IMR-90 (cell line): Measurements from ENCODE around the gene TET1. TPM values are rescaled to one million over a fixed set of nuclear protein-coding genes. Genes with fewer than 3 reads are reported as not detected.
"Not testable (repeated sequence)": the region's sequence is repeated elsewhere in the genome, so short reads cannot be mapped to it uniquely, and the experiment has no call there.

Experiments used
- ATAC-seq: fragments of 200-7000 bp; cut with Tn5 transposase; 2 replicates; pipeline ENCODE4 v1.9.1; 2020; ENCODE audit warnings: low read depth, mild to moderate bottlenecking, moderate library complexity
- BruUV-seq: library from RNA; stranded (reverse); fragments of 400-500 nt; replicated peaks from 2 replicates; lab custom pipeline; 2021; lab: Mats Ljungman, UMichigan
- CTCF ChIA-PET: fragments of 300-600 bp; formaldehyde crosslinking; extraction: SDS; loops from one replicate; lab custom pipeline; 2021; ENCODE audit warnings: antibody characterized with exemption; lab: Yijun Ruan, JAX
- POLR2A ChIA-PET: fragments of 300-600 bp; sonication (Branson Sonifier 250); formaldehyde crosslinking; loops from one replicate; lab custom pipeline; 2022; ENCODE audit warnings: antibody characterized with exemption; ENCODE audit not compliant: unreplicated experiment; lab: Charles Lee
- DNase-seq: peaks from one replicate; pipeline ENCODE4 v3.0.0; 2013
- H2AFZ ChIP-seq: replicated peaks from 2 replicates; pipeline ENCODE3; 2013; ENCODE audit warnings: low read length, mild to moderate bottlenecking; ENCODE audit not compliant: poor library complexity
- H2AK5ac ChIP-seq: 2 replicates; pipeline ENCODE4 v1.6.1; 2013; ENCODE audit warnings: low read depth, low read length, inconsistent platforms
- H2AK9ac ChIP-seq: replicated peaks from 2 replicates; pipeline ENCODE3; 2013; ENCODE audit warnings: mild to moderate bottlenecking, low read depth, low read length, moderate library complexity; ENCODE audit not compliant: poor library complexity
- H2BK120ac ChIP-seq: 2 replicates; pipeline ENCODE4 v1.6.1; 2013; ENCODE audit warnings: low read depth, low read length, inconsistent platforms
- H2BK15ac ChIP-seq: 3 replicates; pipeline ENCODE4 v1.6.1; 2013; ENCODE audit warnings: low read depth, low read length, inconsistent platforms
- H2BK20ac ChIP-seq: 2 replicates; pipeline ENCODE4 v1.6.1; 2013; ENCODE audit warnings: low read depth, mild to moderate bottlenecking, inconsistent platforms, low read length, moderate library complexity
- H2BK5ac ChIP-seq: 2 replicates; pipeline ENCODE4 v1.6.1; 2013; ENCODE audit warnings: mild to moderate bottlenecking, low read depth, low read length, inconsistent platforms; ENCODE audit not compliant: poor library complexity, severe bottlenecking
- H3K14ac ChIP-seq: replicated peaks from 2 replicates; pipeline ENCODE4 v1.6.1; 2013; ENCODE audit warnings: low read depth, low read length, inconsistent platforms
- H3K18ac ChIP-seq: 2 replicates; pipeline ENCODE4 v1.6.1; 2013; ENCODE audit warnings: low read depth, low read length, control low read depth
- H3K23ac ChIP-seq: 2 replicates; pipeline ENCODE4 v1.6.1; 2013; ENCODE audit warnings: low read depth, low read length, inconsistent platforms
- H3K27ac ChIP-seq: 2 replicates; pipeline ENCODE4 v1.5.1; 2013; ENCODE audit warnings: mild to moderate bottlenecking, control low read depth, low read length; ENCODE audit not compliant: insufficient read depth
- H3K27me3 ChIP-seq: 2 replicates; pipeline ENCODE4 v1.6.1; 2013; ENCODE audit warnings: low read length; ENCODE audit not compliant: control insufficient read depth, insufficient read depth
- H3K36me3 ChIP-seq: 2 replicates; pipeline ENCODE4 v1.6.1; 2013; ENCODE audit warnings: low read length, mixed read lengths; ENCODE audit not compliant: control insufficient read depth, insufficient read depth
- H3K4ac ChIP-seq: 2 replicates; pipeline ENCODE4 v1.6.1; 2013; ENCODE audit warnings: low read depth, low read length, inconsistent platforms
- H3K4me1 ChIP-seq: 2 replicates; pipeline ENCODE4 v1.6.1; 2013; ENCODE audit warnings: low read length, mixed read lengths; ENCODE audit not compliant: control insufficient read depth, insufficient read depth
- H3K4me2 ChIP-seq: 2 replicates; pipeline ENCODE4 v1.6.1; 2013; ENCODE audit warnings: low read depth, mild to moderate bottlenecking, control low read depth, low read length, moderate library complexity
- H3K4me3 ChIP-seq: 2 replicates; pipeline ENCODE4 v1.5.1; 2013; ENCODE audit warnings: low read depth, mild to moderate bottlenecking, control low read depth, low read length, moderate library complexity; ENCODE audit not compliant: insufficient read depth
- H3K56ac ChIP-seq: 2 replicates; pipeline ENCODE4 v1.6.1; 2013; ENCODE audit warnings: low read length, inconsistent platforms; ENCODE audit not compliant: insufficient read depth; ENCODE audit errors: extremely low read depth
- H3K79me1 ChIP-seq, 2 experiments: 2 replicates each; pipeline ENCODE4 v1.6.1; 2013; ENCODE audit warnings: low read length in 2 of 2, inconsistent platforms in 1 of 2, low read depth in 1 of 2
- H3K9ac ChIP-seq: 2 replicates; pipeline ENCODE4 v1.6.1; 2013; ENCODE audit warnings: low read depth, low read length, control low read depth
- H3K9me1 ChIP-seq: 2 replicates; pipeline ENCODE4 v1.6.1; 2013; ENCODE audit warnings: low read length, inconsistent platforms; ENCODE audit not compliant: insufficient read depth
- H3K9me3 ChIP-seq: 2 replicates; pipeline ENCODE4 v1.6.1; 2013; ENCODE audit warnings: low read length; ENCODE audit not compliant: control insufficient read depth, insufficient read depth
- H4K20me1 ChIP-seq: 2 replicates; pipeline ENCODE4 v1.6.1; 2013; ENCODE audit warnings: low read length, inconsistent platforms; ENCODE audit not compliant: insufficient read depth
- H4K5ac ChIP-seq: 2 replicates; pipeline ENCODE4 v1.6.1; 2013; ENCODE audit warnings: mild to moderate bottlenecking, low read depth, low read length, control low read depth
- H4K8ac ChIP-seq, 2 experiments: 2 replicates each; pipeline ENCODE4 v1.6.1; 2013; ENCODE audit warnings: low read depth in 2 of 2, low read length in 2 of 2, control low read depth in 1 of 2, inconsistent platforms in 1 of 2
- H4K91ac ChIP-seq: 2 replicates; pipeline ENCODE4 v1.6.1; 2013; ENCODE audit warnings: low read depth, low read length, inconsistent platforms; ENCODE audit not compliant: insufficient read depth
- CEBPB ChIP-seq: IDR thresholded peaks from 2 replicates; pipeline ENCODE4 v1.6.1; 2012; ENCODE audit warnings: low read depth, low read length, improper control_type of control experiment
- RFX5 ChIP-seq: IDR thresholded peaks from 2 replicates; pipeline ENCODE4 v1.8.0; 2012; ENCODE audit warnings: low read depth, mild to moderate bottlenecking, low read length, moderate library complexity
- WGBS, 2 experiments: methylation state at CpG; one replicate each; pipeline versions ENCODE4 v1.1.5 to v1.1.7; 2013; ENCODE audit warnings: missing lambda C conversion rate in 2 of 2; ENCODE audit not compliant: insufficient read length in 1 of 2; ENCODE audit errors: extremely low coverage in 2 of 2; 5-methylcytosine and 5-hydroxymethylcytosine counted together
- dilution Hi-C: fragments of 300-500 bp; cut with HindIII; formaldehyde crosslinking; loops from one replicate; pipeline ENCODE4 v1.14.3; 2018; ENCODE audit warnings: low sequenced_read_pairs; ENCODE audit not compliant: unreplicated experiment
- in situ Hi-C: fragments of 300-500 bp; cut with MboI; formaldehyde crosslinking; loops from 3 replicates; pipeline ENCODE4 v1.14.3; 2019; ENCODE audit warnings: low sequenced_read_pairs, inconsistent platforms, mixed read lengths
- intact Hi-C: fragments of 100-400 bp; cut with micrococcal nuclease; formaldehyde crosslinking; loops from 2 replicates; pipeline ENCODE4 v1.10.0; 2022
- polyA plus RNA-seq, 3 experiments: library from polyadenylated mRNA; depleted of rRNA; stranded (reverse); fragments of >200 nt; gene quantifications; 2 replicates each; pipeline ENCODE4 v1.2.3, GENCODE V29; 2012; ENCODE audit warnings: low replicate concordance in 1 of 3
- total RNA-seq: library from RNA; depleted of rRNA; stranded (reverse); fragments of >200 nt; gene quantifications from 2 replicates; pipeline ENCODE4 v1.2.3, GENCODE V29; 2012

The TET1 gene
- total and polyA plus RNA-seq, 2 of the 4 experiments (the other 2 are of a cell fraction): 1.0 to 4.3 TPM

DNA sequence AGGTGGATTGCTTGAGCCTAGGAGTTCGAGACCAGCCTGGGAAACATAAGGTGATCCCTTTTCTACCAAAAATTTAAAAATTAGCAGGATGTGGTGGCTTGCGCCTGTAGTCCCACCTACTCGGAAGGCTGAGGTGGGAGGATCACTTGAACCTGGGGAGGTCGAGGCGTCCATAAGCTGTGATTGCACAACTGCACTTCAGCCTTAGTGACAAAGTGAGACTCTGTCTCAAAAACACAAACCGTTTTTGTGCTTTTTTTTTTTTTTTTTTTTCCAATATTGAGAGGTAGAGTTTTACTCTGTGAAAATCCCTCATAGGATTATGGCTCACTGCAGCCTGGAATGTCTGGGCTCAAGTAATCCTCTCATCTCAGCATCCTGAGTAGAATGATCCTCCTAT lies 175.0 kb downstream of the TET1 start:
- Histone ChIP-seq H3K4ac (no peak overlapping the region), H3K36me3 (peaks cover 55% of the 10 kb centered on the region), H2BK20ac (no peak overlapping the region), H3K4me2 (no peak overlapping the region), H4K5ac (no peak overlapping the region), H3K4me3 (no peak overlapping the region), H3K23ac (no peak overlapping the region), H4K8ac (no peak overlapping the region), H3K9ac (no peak overlapping the region), H2BK15ac (no peak overlapping the region), H3K27ac (no peak overlapping the region), H3K14ac (no peak overlapping the region), H3K56ac (no peak overlapping the region), H3K79me1 (peaks cover 26 to 48% of the 10 kb centered on the region in 2 experiments), H2BK120ac (no peak overlapping the region), H2AFZ (no peak overlapping the region), H3K27me3 (no peaks in the 10 kb centered on the region), H3K18ac (no peak overlapping the region), H3K9me3 (no peaks in the 10 kb centered on the region), H2AK9ac (no peak overlapping the region), H4K20me1 (peaks cover 8% of the 10 kb centered on the region), H3K9me1 (peaks cover 6% of the 10 kb centered on the region), H3K4me1 (no peaks in the 10 kb centered on the region), H4K91ac (no peak overlapping the region), H2AK5ac (no peak overlapping the region), H2BK5ac (no peak overlapping the region)
- BruUV-seq: no TSS peak
- dilution Hi-C loops (no loop called here), in situ Hi-C loops (loop anchor here (5.0 kb wide), 1 partner anchor 37 kb away; no protein-coding TSS in a partner anchor), intact Hi-C loops (no loop called here)
- ChIA-PET CTCF (no interaction called here), POLR2A (no interaction called here)
- ATAC-seq: no peak
- no CpG with 5 or more reads among the region's 6 CpGs for WGBS, 2 experiments
- no peak for DNase-seq
- no peak for TF ChIP-seq RFX5
- peak; percentile 53 for TF ChIP-seq CEBPB

DNA sequence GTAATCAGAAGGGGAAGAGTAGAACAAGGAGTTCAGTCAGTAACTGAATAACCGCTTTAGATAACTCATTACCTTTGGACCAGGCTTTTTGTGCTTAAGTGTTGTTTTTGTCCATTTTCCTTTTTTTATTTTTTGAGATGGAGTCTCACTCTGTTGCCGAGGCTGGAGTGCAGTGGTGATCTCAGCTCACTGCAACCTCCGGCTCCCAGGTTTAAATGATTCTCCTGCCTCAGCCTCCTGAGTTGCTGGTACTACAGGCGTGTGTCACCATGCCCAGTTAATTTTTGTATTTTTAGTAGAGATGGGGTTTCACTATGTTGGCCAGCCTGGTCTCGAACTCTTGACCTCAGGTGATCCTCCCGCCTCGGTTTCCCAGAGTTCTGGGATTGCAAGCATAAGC lies 175.6 kb downstream of the TET1 start:
- H3K4ac ChIP-seq, H2AFZ ChIP-seq, H3K27ac ChIP-seq, H3K9me1 ChIP-seq, H3K27me3 ChIP-seq, H3K9ac ChIP-seq, H3K56ac ChIP-seq, BruUV-seq, H2BK20ac ChIP-seq, H3K18ac ChIP-seq, H3K9me3 ChIP-seq, H3K14ac ChIP-seq, H2AK5ac ChIP-seq, CTCF ChIA-PET, H4K91ac ChIP-seq, H2BK15ac ChIP-seq, H2AK9ac ChIP-seq, DNase-seq, H4K20me1 ChIP-seq, intact Hi-C loops, dilution Hi-C loops, POLR2A ChIA-PET, H3K23ac ChIP-seq, H2BK120ac ChIP-seq, H4K8ac ChIP-seq, H4K5ac ChIP-seq, H2BK5ac ChIP-seq, H3K4me1 ChIP-seq, H3K4me3 ChIP-seq, H3K4me2 ChIP-seq, ATAC-seq: not testable (repeated sequence)
- WGBS, 2 experiments: no CpG with 5 or more reads among the region's 7 CpGs
- Histone ChIP-seq H3K36me3 (peaks cover 50% of the 10 kb centered on the region), H3K79me1 (peaks cover 26 to 46% of the 10 kb centered on the region in 2 experiments)
- in situ Hi-C loops: loop anchor here (5.0 kb wide), 1 partner anchor 37 kb away; no protein-coding TSS in a partner anchor
